HepG2 (cell line): Measurements from ENCODE around the gene CYP19A1.

ENCODE experiments used
- CTCF ChIP-seq: sonication (generic); formaldehyde crosslinking; IDR thresholded peaks from 2 replicates; pipeline ENCODE4 v1.5.0; 2020; ENCODE audit warnings: mild to moderate bottlenecking, missing genetic modification reagents, moderate library complexity
- HDAC6 ChIP-seq: fragments of 200-600 bp; sonication (generic); IDR thresholded peaks from 2 replicates; pipeline ENCODE4 v1.7.0; 2017; ENCODE audit warnings: mild to moderate bottlenecking, antibody characterized with exemption, low read length, low read depth
- HMGXB3 ChIP-seq: sonication (generic); formaldehyde crosslinking; IDR thresholded peaks from 2 replicates; pipeline ENCODE4 v1.4.0; 2020; ENCODE audit warnings: missing genetic modification reagents, borderline replicate concordance
- JUN ChIP-seq: sonication (generic); formaldehyde crosslinking; IDR thresholded peaks from 2 replicates; pipeline ENCODE4 v1.4.0; 2020; ENCODE audit warnings: mild to moderate bottlenecking, missing genetic modification reagents
- MTA3 ChIP-seq: sonication (generic); formaldehyde crosslinking; IDR thresholded peaks from 2 replicates; pipeline ENCODE4 v1.4.0; 2020; ENCODE audit warnings: missing genetic modification reagents
- NFKBIZ ChIP-seq: IDR thresholded peaks from 2 replicates; pipeline ENCODE4 v1.6.1; 2018; ENCODE audit warnings: missing genetic modification reagents, missing compliant biosample characterization
- NFYB ChIP-seq: sonication (generic); formaldehyde crosslinking; IDR thresholded peaks from 2 replicates; pipeline ENCODE4 v1.4.0; 2020; ENCODE audit warnings: missing genetic modification reagents
- PAF1 ChIP-seq: IDR thresholded peaks from 2 replicates; pipeline ENCODE4 v1.6.1; 2016; ENCODE audit warnings: missing genetic modification reagents, missing compliant biosample characterization
- POLR2A ChIP-seq, 2 experiments: IDR thresholded peaks; 2 replicates each; pipeline ENCODE4 v1.6.1; 2011; ENCODE audit warnings: low read depth in 2 of 2, low read length in 2 of 2, mild to moderate bottlenecking in 1 of 2, moderate library complexity in 1 of 2; ENCODE audit not compliant: insufficient read depth in 1 of 2
- SMAD3 ChIP-seq: sonication (generic); formaldehyde crosslinking; IDR thresholded peaks from 2 replicates; pipeline ENCODE4 v1.4.0; 2020; ENCODE audit warnings: missing genetic modification reagents
- ZNF543 ChIP-seq: sonication (generic); formaldehyde crosslinking; IDR thresholded peaks from 2 replicates; pipeline ENCODE4 v1.4.0; 2020; ENCODE audit warnings: mild to moderate bottlenecking, missing genetic modification reagents
- TF ChIP-seq, protein P1 (sequence below): sonication (generic); formaldehyde crosslinking; IDR thresholded peaks from 2 replicates; pipeline ENCODE4 v1.4.0; 2020; ENCODE audit warnings: missing genetic modification reagents
- TF ChIP-seq, protein P2 (sequence below): sonication (generic); formaldehyde crosslinking; IDR thresholded peaks from 2 replicates; pipeline ENCODE4 v1.4.0; 2020; ENCODE audit warnings: missing genetic modification reagents, borderline replicate concordance

GRCh38 chr15:51386486-51386885, 48.1 kb upstream of the CYP19A1 start:
- TF ChIP-seq CTCF (CRISPR knock-in tag) (no peak), NFYB (CRISPR knock-in tag) (no peak), HMGXB3 (CRISPR knock-in tag) (no peak), PAF1 (CRISPR knock-in tag) (no peak), SMAD3 (CRISPR knock-in tag) (no peak), POLR2A (IDR thresholded peaks at IDR 0.05; ENCODE audit: insufficient read depth in 1 of 2, low read depth in 2 of 2, low read length in 2 of 2) (no peak), ZNF543 (CRISPR knock-in tag) (no peak), HDAC6 (no peak), NFKBIZ (no peak), MTA3 (CRISPR knock-in tag) (no peak), JUN (no peak)
- TF ChIP-seq, protein P1, sequence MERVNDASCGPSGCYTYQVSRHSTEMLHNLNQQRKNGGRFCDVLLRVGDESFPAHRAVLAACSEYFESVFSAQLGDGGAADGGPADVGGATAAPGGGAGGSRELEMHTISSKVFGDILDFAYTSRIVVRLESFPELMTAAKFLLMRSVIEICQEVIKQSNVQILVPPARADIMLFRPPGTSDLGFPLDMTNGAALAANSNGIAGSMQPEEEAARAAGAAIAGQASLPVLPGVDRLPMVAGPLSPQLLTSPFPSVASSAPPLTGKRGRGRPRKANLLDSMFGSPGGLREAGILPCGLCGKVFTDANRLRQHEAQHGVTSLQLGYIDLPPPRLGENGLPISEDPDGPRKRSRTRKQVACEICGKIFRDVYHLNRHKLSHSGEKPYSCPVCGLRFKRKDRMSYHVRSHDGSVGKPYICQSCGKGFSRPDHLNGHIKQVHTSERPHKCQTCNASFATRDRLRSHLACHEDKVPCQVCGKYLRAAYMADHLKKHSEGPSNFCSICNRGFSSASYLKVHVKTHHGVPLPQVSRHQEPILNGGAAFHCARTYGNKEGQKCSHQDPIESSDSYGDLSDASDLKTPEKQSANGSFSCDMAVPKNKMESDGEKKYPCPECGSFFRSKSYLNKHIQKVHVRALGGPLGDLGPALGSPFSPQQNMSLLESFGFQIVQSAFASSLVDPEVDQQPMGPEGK: no peak
- TF ChIP-seq, protein P2, sequence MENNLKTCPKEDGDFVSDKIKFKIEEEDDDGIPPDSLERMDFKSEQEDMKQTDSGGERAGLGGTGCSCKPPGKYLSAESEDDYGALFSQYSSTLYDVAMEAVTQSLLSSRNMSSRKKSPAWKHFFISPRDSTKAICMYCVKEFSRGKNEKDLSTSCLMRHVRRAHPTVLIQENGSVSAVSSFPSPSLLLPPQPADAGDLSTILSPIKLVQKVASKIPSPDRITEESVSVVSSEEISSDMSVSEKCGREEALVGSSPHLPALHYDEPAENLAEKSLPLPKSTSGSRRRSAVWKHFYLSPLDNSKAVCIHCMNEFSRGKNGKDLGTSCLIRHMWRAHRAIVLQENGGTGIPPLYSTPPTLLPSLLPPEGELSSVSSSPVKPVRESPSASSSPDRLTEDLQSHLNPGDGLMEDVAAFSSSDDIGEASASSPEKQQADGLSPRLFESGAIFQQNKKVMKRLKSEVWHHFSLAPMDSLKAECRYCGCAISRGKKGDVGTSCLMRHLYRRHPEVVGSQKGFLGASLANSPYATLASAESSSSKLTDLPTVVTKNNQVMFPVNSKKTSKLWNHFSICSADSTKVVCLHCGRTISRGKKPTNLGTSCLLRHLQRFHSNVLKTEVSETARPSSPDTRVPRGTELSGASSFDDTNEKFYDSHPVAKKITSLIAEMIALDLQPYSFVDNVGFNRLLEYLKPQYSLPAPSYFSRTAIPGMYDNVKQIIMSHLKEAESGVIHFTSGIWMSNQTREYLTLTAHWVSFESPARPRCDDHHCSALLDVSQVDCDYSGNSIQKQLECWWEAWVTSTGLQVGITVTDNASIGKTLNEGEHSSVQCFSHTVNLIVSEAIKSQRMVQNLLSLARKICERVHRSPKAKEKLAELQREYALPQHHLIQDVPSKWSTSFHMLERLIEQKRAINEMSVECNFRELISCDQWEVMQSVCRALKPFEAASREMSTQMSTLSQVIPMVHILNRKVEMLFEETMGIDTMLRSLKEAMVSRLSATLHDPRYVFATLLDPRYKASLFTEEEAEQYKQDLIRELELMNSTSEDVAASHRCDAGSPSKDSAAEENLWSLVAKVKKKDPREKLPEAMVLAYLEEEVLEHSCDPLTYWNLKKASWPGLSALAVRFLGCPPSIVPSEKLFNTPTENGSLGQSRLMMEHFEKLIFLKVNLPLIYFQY (CRISPR knock-in tag): no peak
